ENCODE data around the gene PLEK.
"Not testable (repeated sequence)": the region's sequence is repeated elsewhere in the genome, so short reads cannot be mapped to it uniquely, and the experiment has no call there.

Gene PLEK

DNA sequence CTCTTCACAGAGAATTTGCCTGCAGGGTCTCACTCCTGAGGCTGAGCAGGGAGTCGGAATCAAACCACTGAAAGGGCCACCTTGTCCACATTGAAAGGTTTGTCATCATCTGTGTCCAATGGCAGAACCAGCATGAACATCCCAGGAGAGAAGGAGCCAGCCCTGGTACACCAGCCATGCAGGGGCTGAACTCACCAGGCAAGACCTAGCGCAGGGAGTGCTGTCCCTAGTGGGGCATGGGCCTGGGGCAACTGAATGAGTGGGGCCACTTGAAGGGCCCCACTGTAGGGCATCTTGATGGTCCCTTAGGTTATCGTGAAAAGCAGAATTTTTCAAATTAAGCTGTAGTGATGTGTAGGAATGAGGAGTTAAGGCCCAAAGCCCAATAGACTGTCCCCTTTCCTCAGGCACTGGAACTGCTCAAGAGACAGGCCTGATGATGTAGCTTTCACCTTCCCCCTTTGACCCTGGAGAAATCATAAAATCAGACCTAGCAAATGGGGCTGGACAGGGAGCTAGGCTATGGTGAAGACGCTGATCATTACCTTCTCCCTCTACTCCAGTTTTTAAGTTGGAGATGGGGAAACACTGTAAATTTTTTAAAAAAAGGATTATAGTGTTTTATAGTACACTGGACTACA is 8.4 kb upstream of the PLEK start:
- DNase-seq, result no peak

- peak; percentile 25 for DNase-seq
Observed at GRCh38 chr2:68357605-68358337, 7.3 kb upstream of the PLEK start.

- DNase-seq, result no peak
Observed at GRCh38 chr2:68359889-68360288, 5.2 kb upstream of the PLEK start.

- DNase-seq, result peak; percentile 38
Observed at GRCh38 chr2:68362069-68362468, 3.0 kb upstream of the PLEK start.

- no peak for DNase-seq
Observed at GRCh38 chr2:68362749-68363148, 2.3 kb upstream of the PLEK start.

DNA sequence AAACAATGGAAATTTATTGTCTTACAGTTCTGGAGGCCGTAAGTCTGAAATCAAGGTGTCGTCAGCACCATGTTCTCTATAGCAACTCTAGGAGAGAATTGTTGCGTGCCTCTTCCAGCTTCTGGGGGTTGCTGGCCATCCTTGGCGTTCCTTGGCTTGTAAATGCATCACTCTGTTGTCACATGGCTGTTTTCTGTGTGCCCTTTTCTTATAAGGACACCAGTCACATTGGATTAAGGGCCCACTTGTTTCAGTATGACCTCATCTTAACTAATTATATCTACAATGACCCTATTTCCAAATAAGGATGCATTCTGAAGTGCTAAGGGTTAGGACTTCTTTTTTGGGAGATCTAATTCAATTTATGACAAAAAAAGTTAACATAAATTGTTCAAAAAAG is 1.4 kb upstream of the PLEK start:
- DNase-seq, result no peak

- DNase-seq, result no peak
Observed at GRCh38 chr2:68366083-68366560, 1.0 kb downstream of the PLEK start.

DNA sequence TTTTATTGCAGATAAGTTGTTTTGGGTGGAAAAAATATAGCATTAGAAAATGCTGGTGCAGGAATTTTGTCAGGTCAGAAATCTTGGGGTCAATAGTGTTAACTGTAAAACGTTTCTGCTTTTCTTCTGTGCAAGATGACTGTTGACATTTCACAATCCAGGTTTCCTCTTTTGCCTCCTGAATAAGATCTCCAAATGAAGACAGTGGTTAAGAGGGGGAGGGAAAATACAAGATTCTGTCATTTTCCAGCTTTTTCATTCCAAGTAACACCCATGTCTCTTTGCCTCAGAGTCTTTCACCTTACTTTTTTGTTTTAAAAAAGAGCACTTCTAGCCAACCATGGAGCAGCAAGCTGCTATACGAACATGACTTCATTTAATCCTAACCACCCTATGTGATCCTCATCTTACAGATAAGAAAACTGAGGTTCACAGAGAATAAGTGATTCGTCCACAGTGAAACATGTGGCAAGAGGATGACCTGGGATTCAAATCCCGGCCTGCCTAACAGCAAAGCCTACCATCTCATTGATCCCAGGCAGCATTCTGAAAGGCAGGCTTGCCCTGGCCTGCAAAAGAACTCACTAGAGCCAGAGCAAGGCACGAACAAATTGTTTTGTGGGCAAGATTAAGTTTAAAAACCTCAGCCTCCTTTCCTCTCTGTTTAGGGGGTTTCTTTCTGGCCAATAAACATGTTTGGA is 3.0 kb downstream of the PLEK start:
- DNase-seq, result no peak

GRCh38 chr2:68368654-68369336 is 3.7 kb downstream of the PLEK start:
- DNase-seq, result no peak

- DNase-seq, result no peak
Observed at GRCh38 chr2:68369337-68369734, 4.3 kb downstream of the PLEK start.

GRCh38 chr2:68371138-68371537 is 6.1 kb downstream of the PLEK start:
- no peak for DNase-seq

- DNase-seq, result no peak
Observed at GRCh38 chr2:68371581-68371980, 6.5 kb downstream of the PLEK start.

DNA sequence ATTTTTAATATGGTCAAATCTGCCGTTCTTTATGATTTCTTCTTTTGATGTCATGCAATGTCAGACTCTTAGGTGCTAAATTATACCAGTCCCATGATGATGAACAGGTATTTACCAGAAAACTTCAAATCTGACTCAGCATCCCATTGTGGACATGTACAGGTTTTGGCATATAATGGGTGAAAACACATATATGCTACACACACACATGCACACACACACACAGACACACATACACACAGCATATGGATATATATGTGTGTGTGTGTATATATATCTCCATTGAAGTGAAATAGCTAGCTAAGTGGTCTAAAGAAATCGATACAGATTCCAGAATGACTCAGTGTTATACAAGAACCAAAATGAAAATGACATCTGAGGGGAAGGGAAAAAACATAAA is 7.4 kb downstream of the PLEK start:
- no peak for DNase-seq

- DNase-seq, result no peak
Observed at GRCh38 chr2:68374184-68374583, 9.1 kb downstream of the PLEK start.

DNA sequence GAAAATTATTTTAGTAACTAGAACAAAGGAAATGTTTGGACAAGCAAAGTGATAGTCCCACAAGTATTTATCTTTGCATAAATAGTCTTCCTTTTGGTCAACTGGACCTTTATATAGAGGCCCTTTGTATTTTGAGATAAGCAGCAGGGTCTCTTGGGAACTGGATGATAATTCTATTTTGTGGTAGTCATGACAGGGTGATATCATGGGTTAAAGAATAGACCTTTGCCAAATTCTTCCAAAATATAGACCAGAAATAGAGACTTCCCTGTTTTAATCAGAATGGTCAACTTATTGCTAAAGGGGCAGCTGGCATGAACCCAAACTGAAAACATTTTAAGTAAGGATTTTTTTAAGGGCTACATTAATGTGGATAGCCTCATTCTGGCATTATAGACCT is 10.5 kb downstream of the PLEK start:
- DNase-seq, result no peak

GRCh38 chr2:68377137-68377780 is 12.2 kb downstream of the PLEK start:
- no peak for DNase-seq

GRCh38 chr2:68378779-68379178 is 13.7 kb downstream of the PLEK start:
- not testable (repeated sequence) for DNase-seq

DNA sequence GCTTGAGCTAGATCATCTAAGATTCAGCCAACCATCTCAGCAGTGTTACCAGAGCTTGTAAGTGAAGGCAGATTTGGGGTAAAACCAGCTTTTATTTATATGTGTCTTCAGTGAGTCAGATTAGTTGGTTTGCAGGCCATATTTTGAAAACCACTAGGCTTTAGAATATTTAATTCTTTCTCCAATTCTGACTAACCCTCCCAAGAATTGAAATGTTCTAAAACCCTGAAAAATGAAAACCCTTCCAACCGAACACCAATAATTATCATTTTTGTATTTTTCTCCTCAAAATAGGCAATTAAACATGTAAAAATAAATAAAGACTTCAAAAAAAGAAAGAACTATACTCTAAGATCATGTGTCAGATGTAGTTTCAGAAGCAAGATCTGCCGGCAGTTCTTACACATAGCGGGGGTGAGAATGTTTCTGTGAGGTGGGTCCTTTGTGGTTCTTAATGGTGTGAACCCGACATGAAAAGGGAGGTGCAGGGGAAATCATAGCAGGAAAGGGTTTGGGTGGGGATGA is 14.2 kb downstream of the PLEK start:
- DNase-seq, result no peak

GRCh38 chr2:68383778-68384177 is 18.7 kb downstream of the PLEK start:
- DNase-seq, result no peak

- DNase-seq, result no peak
Observed at GRCh38 chr2:68384485-68385107, 19.5 kb downstream of the PLEK start.

DNA sequence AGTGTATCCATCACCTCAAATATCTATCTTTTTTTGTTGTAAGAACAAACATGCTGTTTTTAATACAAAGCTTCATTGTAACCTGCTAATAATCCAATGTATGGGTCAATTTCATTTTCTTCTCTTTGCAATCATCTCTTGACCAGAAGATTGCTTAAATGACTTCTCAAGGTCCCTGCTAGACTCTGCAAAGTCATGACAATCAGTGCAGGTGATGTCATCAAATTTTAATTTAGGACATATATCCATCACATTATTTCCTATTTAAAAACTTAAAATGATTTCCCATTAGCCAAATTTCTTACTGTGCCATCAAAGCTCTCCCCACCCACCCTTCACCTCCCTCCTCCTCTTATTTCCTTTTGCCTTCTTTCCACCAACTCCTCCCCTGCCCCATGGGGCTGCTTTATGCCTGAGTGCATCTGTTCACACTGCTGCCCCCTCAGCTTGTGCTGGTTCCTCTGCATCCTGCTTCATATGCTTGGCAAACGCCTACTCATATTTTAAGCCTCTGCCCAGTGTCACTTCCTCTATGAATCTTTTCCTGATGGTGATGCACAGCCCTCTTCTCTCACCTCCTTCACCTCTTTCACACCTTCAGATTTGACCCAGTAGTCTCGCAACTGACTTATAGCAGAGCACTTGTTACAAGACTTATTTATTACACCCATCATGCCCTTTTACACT is 20.3 kb downstream of the PLEK start:
- DNase-seq, result no peak

GRCh38 chr2:68385907-68386287 is 20.8 kb downstream of the PLEK start:
- DNase-seq, result no peak

Measured in NCI-H524 treated with DMSO at 0.1 percent for 48 hours (cell line).